Ramos (cell line): Measurements from ENCODE around the gene NDC1.

Experiments
- in situ Hi-C: fragments of 300-500 bp; cut with MboI; formaldehyde crosslinking; loops from one replicate; pipeline ENCODE4 v1.14.3; 2022; ENCODE audit warnings: low sequenced_read_pairs; ENCODE audit not compliant: unreplicated experiment

Gene NDC1

GRCh38 chr1:53716150-53716549 is 121.9 kb downstream of the NDC1 start:
- in situ Hi-C loops = no loop called here

GRCh38 chr1:53715478-53715877 is 122.6 kb downstream of the NDC1 start:
- in situ Hi-C loops = no loop called here
